SK-N-SH (cell line): Measurements from ENCODE around the gene IGFBP7. TPM values are rescaled to one million over a fixed set of nuclear protein-coding genes. Genes with fewer than 3 reads are reported as not detected.

ENCODE experiments used
- CTCF ChIA-PET: fragments of 300-600, 350-600 bp; formaldehyde crosslinking; extraction: SDS; loops from one replicate; lab custom pipeline; 2021; lab: Yijun Ruan, JAX
- POLR2A ChIA-PET: fragments of 350-600 bp; sonication (Branson Sonifier 250); formaldehyde crosslinking; extraction: SDS; loops from one replicate; lab custom pipeline; 2020; ENCODE audit warnings: antibody characterized with exemption, inconsistent platforms; lab: Yijun Ruan, JAX
- DNase-seq: peaks from one replicate; pipeline ENCODE4 v3.0.0; 2012
- H2AFZ ChIP-seq: fragments of 200-600 bp; sonication (generic); 2 replicates; pipeline ENCODE4 v1.8.1; 2016; ENCODE audit warnings: antibody characterized with exemption, mild to moderate bottlenecking, low read depth
- H3F3A ChIP-seq: fragments of 200-600 bp; sonication (generic); replicated peaks from 2 replicates; pipeline ENCODE3; 2016; ENCODE audit warnings: antibody characterized with exemption, mild to moderate bottlenecking; ENCODE audit not compliant: insufficient read depth
- H3K27ac ChIP-seq, 2 experiments: fragments of 200-500 bp in 1 of 2; fragments of 200-600 bp in 1 of 2; sonication (Bioruptor generic) in 1 of 2; sonication (generic), shearing (Covaris generic) in 1 of 2; 2 replicates each; pipeline versions ENCODE4 v1.5.1 to v1.6.1; 2014 to 2016; ENCODE audit warnings: low read depth in 2 of 2, inconsistent platforms in 1 of 2, low read length in 1 of 2, mild to moderate bottlenecking in 1 of 2, mixed read lengths in 1 of 2
- H3K27me3 ChIP-seq: fragments of 200-600 bp; sonication (generic), shearing (Covaris generic); 2 replicates; pipeline ENCODE4 v1.6.1; 2016; ENCODE audit warnings: mixed run types; ENCODE audit not compliant: insufficient read depth
- H3K36me3 ChIP-seq, 2 experiments: fragments of 200-500 bp in 1 of 2; fragments of 200-600 bp in 1 of 2; sonication (Bioruptor generic) in 1 of 2; sonication (generic) in 1 of 2; replicated peaks in 1 of 2; 2 replicates each; pipeline versions ENCODE3 to v1.5.1; 2014 to 2016; ENCODE audit warnings: low read length in 1 of 2, mild to moderate bottlenecking in 1 of 2; ENCODE audit not compliant: insufficient read depth in 2 of 2, control insufficient read depth in 1 of 2
- H3K4me1 ChIP-seq, 2 experiments: fragments of 200-500 bp in 1 of 2; fragments of 200-600 bp in 1 of 2; sonication (Bioruptor generic) in 1 of 2; sonication (generic), shearing (Covaris generic) in 1 of 2; 2 replicates each; pipeline versions ENCODE4 v1.5.1 to v1.6.1; 2014 to 2016; ENCODE audit warnings: low read depth in 1 of 2, low read length in 1 of 2, mixed run types in 1 of 2; ENCODE audit not compliant: insufficient read depth in 2 of 2, control insufficient read depth in 1 of 2
- H3K4me2 ChIP-seq: fragments of 200-600 bp; sonication (generic), shearing (Covaris generic); 2 replicates; pipeline ENCODE4 v1.6.1; 2017; ENCODE audit warnings: mixed run types
- H3K4me3 ChIP-seq, 2 experiments: fragments of 200-500 bp in 1 of 2; fragments of 200-600 bp in 1 of 2; sonication (Bioruptor generic) in 1 of 2; sonication (generic), shearing (Covaris generic) in 1 of 2; 2 replicates each; pipeline versions ENCODE4 v1.5.1 to v1.8.1; 2014 to 2016; ENCODE audit warnings: low read depth in 2 of 2, inconsistent platforms in 1 of 2, low read length in 1 of 2, mild to moderate bottlenecking in 1 of 2, mixed read lengths in 1 of 2, moderate library complexity in 1 of 2
- H3K79me2 ChIP-seq: fragments of 200-600 bp; sonication (generic); 2 replicates; pipeline ENCODE4 v1.8.1; 2017; ENCODE audit warnings: mild to moderate bottlenecking; ENCODE audit not compliant: insufficient read depth
- H3K9ac ChIP-seq: fragments of 200-600 bp; sonication (generic); 2 replicates; pipeline ENCODE4 v1.6.1; 2017; ENCODE audit warnings: mixed run types
- H3K9me2 ChIP-seq: fragments of 200-600 bp; sonication (generic); 2 replicates; pipeline ENCODE4 v1.6.1; 2017; ENCODE audit warnings: mixed run types
- H3K9me3 ChIP-seq: fragments of 200-600 bp; sonication (generic); 2 replicates; pipeline ENCODE4 v1.6.1; 2017; ENCODE audit warnings: mixed run types, mild to moderate bottlenecking, moderate library complexity
- H4K20me1 ChIP-seq: fragments of 200-600 bp; sonication (generic); 2 replicates; pipeline ENCODE4 v1.6.1; 2017; ENCODE audit warnings: mild to moderate bottlenecking, mixed run types; ENCODE audit not compliant: insufficient read depth
- CTCF ChIP-seq: fragments of 200-600 bp; sonication (generic); IDR thresholded peaks from 2 replicates; pipeline ENCODE4 v1.6.1; 2017; ENCODE audit warnings: antibody characterized with exemption, mild to moderate bottlenecking, moderate library complexity
- ELF1 ChIP-seq: IDR thresholded peaks from 2 replicates; pipeline ENCODE4 v1.4.0; 2012
- EP300 ChIP-seq, 2 experiments: IDR thresholded peaks; 2 replicates each; pipeline versions ENCODE4 v1.4.0 to v1.6.1; 2012; ENCODE audit warnings: borderline replicate concordance in 1 of 2, low read depth in 1 of 2, low read length in 1 of 2
- EZH2phosphoT487 ChIP-seq: fragments of 200-600 bp; sonication (generic); IDR thresholded peaks from 2 replicates; pipeline ENCODE4 v1.6.1; 2017; ENCODE audit warnings: low read depth, mixed run types, mild to moderate bottlenecking, antibody characterized with exemption, moderate library complexity, borderline replicate concordance
- FOSL2 ChIP-seq: IDR thresholded peaks from 2 replicates; pipeline ENCODE4 v1.4.0; 2012; ENCODE audit warnings: low read depth, mild to moderate bottlenecking, moderate library complexity, borderline replicate concordance
- FOXM1 ChIP-seq: IDR thresholded peaks from 2 replicates; pipeline ENCODE4 v1.4.0; 2012; ENCODE audit warnings: low read depth, mild to moderate bottlenecking
- GABPA ChIP-seq: IDR thresholded peaks from 2 replicates; pipeline ENCODE4 v1.4.0; 2012; ENCODE audit warnings: low read depth, mild to moderate bottlenecking
- GATA2 ChIP-seq: sonication (generic); formaldehyde crosslinking; IDR thresholded peaks from 2 replicates; pipeline ENCODE4 v1.5.0; 2020; ENCODE audit warnings: mild to moderate bottlenecking, missing genetic modification reagents
- JUND ChIP-seq: IDR thresholded peaks from 2 replicates; pipeline ENCODE4 v1.4.0; 2012
- MEF2A ChIP-seq: IDR thresholded peaks from 2 replicates; pipeline ENCODE4 v1.4.0; 2012; ENCODE audit warnings: low read depth, borderline replicate concordance
- MXI1 ChIP-seq: IDR thresholded peaks from 2 replicates; pipeline ENCODE4 v1.6.1; 2012; ENCODE audit warnings: mild to moderate bottlenecking, low read depth, low read length, improper control_type of control experiment
- PBX3 ChIP-seq: IDR thresholded peaks from 2 replicates; pipeline ENCODE4; 2012
- RCOR1 ChIP-seq: fragments of 150-350 bp; IDR thresholded peaks from 2 replicates; pipeline ENCODE4 v1.6.1; 2017; ENCODE audit warnings: antibody characterized with exemption, low read length
- SMC3 ChIP-seq: IDR thresholded peaks from 2 replicates; pipeline ENCODE4 v1.6.1; 2012; ENCODE audit warnings: low read depth, low read length, improper control_type of control experiment
- TAF1 ChIP-seq: IDR thresholded peaks from 2 replicates; pipeline ENCODE4 v1.6.1; 2012; ENCODE audit warnings: low read depth, mild to moderate bottlenecking, low read length, moderate library complexity, borderline replicate concordance
- TEAD4 ChIP-seq: IDR thresholded peaks from 2 replicates; pipeline ENCODE4 v1.4.0; 2012; ENCODE audit warnings: mild to moderate bottlenecking, borderline replicate concordance; ENCODE audit not compliant: insufficient read depth
- USF1 ChIP-seq: IDR thresholded peaks from 2 replicates; pipeline ENCODE4 v1.4.0; 2012; ENCODE audit warnings: low read depth, borderline replicate concordance
- USF2 ChIP-seq: fragments of 150-350 bp; IDR thresholded peaks from 2 replicates; pipeline ENCODE4 v1.6.1; 2017; ENCODE audit warnings: antibody characterized with exemption, low read length, low read depth, borderline replicate concordance
- ZBTB33 ChIP-seq: IDR thresholded peaks from 2 replicates; pipeline ENCODE4 v1.4.0; 2012; ENCODE audit warnings: low read depth, borderline replicate concordance
- WGBS: methylation state at CpG from one replicate; pipeline ENCODE4 v1.1.6; 2017; ENCODE audit warnings: low lambda C conversion rate; 5-methylcytosine and 5-hydroxymethylcytosine counted together
- polyA plus RNA-seq, 3 experiments: library from polyadenylated mRNA; depleted of rRNA; stranded (reverse); fragments of >200 nt; gene quantifications; 2 replicates each; pipeline ENCODE4 v1.2.3, GENCODE V29; 2012
- TF ChIP-seq, protein P1 (sequence below): IDR thresholded peaks from 2 replicates; pipeline ENCODE4 v1.4.0; 2012; ENCODE audit warnings: low read depth

IGFBP7 gene
- polyA plus RNA-seq, 1 of the 3 experiments (the other 2 are of a cell fraction) = 0.38 TPM

GRCh38 chr4:57151481-57151880 lies 41.3 kb upstream of the IGFBP7 start:
- no peak for TF ChIP-seq TEAD4
- no peak for TF ChIP-seq FOSL2
- TF ChIP-seq, protein P1, sequence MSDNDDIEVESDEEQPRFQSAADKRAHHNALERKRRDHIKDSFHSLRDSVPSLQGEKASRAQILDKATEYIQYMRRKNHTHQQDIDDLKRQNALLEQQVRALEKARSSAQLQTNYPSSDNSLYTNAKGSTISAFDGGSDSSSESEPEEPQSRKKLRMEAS = no peak
- TF ChIP-seq MXI1 = no peak
- no peak for TF ChIP-seq GATA2 (CRISPR knock-in tag)
- TF ChIP-seq SMC3 = no peak
- TF ChIP-seq RCOR1 = no peak
- TF ChIP-seq ZBTB33 = no peak
- TF ChIP-seq ELF1 = no peak
- no peak for TF ChIP-seq FOXM1
- TF ChIP-seq JUND = no peak
- no peak for TF ChIP-seq CTCF
- TF ChIP-seq TAF1 = no peak
- no peak for TF ChIP-seq GABPA
- TF ChIP-seq EZH2phosphoT487 = no peak
- TF ChIP-seq EP300 (IDR thresholded peaks at IDR 0.05; ENCODE audit: borderline replicate concordance in 1 of 2, low read depth in 1 of 2, low read length in 1 of 2) = no peak
- no peak for TF ChIP-seq USF1
- TF ChIP-seq PBX3 = no peak
- TF ChIP-seq USF2 = no peak
- no peak for TF ChIP-seq MEF2A
- H3K9me2 ChIP-seq = no peaks in the 10 kb centered on the region
- ChIA-PET POLR2A (no interaction called here), CTCF (interaction anchor here (3.2 to 4.5 kb wide), 3 partner anchors 12 to 113 kb away, joined by 21 to 42 read pairs (median 26); no protein-coding TSS in a partner anchor)
- H3F3A ChIP-seq = peaks cover 32% of the 10 kb centered on the region
- H3K9me3 ChIP-seq = no peaks in the 10 kb centered on the region
- H3K36me3 ChIP-seq = no peaks in the 10 kb centered on the region
- peaks cover 5 to 31% of the 10 kb centered on the region in 2 experiments; a peak in 3 of 4 replicates for H3K4me1 ChIP-seq
- no peaks in the 10 kb centered on the region for H4K20me1 ChIP-seq
- 57% methylated on average over 8 of the region's 8 CpGs for WGBS
- no peak overlapping the region for H3K27ac ChIP-seq
- no peak overlapping the region for H3K4me2 ChIP-seq
- no peak overlapping the region for H2AFZ ChIP-seq
- no peaks in the 10 kb centered on the region for H3K27me3 ChIP-seq
- no peak overlapping the region for H3K4me3 ChIP-seq
- no peak for DNase-seq
- no peak overlapping the region for H3K9ac ChIP-seq
- H3K79me2 ChIP-seq = no peaks in the 10 kb centered on the region
